Hepatocyte (in vitro differentiated cells): ENCODE results near the gene HIBCH. TPM values are rescaled to one million over a fixed set of nuclear protein-coding genes. Genes with fewer than 3 reads are reported as not detected.

Source experiments
- DNase-seq: peaks from one replicate; pipeline ENCODE4 v3.0.0-alpha.2; 2016; ENCODE audit warnings: low spot score
- H2AFZ ChIP-seq: fragments of 200-600 bp; sonication (generic); 2 replicates; pipeline ENCODE4 v1.6.0; 2016; ENCODE audit warnings: antibody characterized with exemption, mild to moderate bottlenecking
- H3K27ac ChIP-seq: fragments of 200-600 bp; sonication (generic); 2 replicates; pipeline ENCODE4 v1.5.1; 2016; ENCODE audit warnings: mild to moderate bottlenecking
- H3K27me3 ChIP-seq: fragments of 200-600 bp; sonication (generic); 2 replicates; pipeline ENCODE4 v1.6.1; 2016
- H3K36me3 ChIP-seq: fragments of 200-600 bp; sonication (generic); replicated peaks from 2 replicates; pipeline ENCODE4 v1.5.1; 2016; ENCODE audit warnings: low read depth; ENCODE audit not compliant: insufficient read depth
- H3K4me1 ChIP-seq: fragments of 200-600 bp; sonication (generic); 2 replicates; pipeline ENCODE4 v1.5.1; 2016; ENCODE audit warnings: mild to moderate bottlenecking, moderate library complexity; ENCODE audit not compliant: insufficient read depth
- H3K4me2 ChIP-seq: fragments of 200-600 bp; sonication (generic); 2 replicates; pipeline ENCODE4 v1.6.0; 2016
- H3K4me3 ChIP-seq: fragments of 200-600 bp; sonication (generic); 2 replicates; pipeline ENCODE4 v1.5.1; 2016; ENCODE audit warnings: mild to moderate bottlenecking
- H3K79me2 ChIP-seq: fragments of 200-600 bp; sonication (generic); 2 replicates; pipeline ENCODE4 v1.6.0; 2017; ENCODE audit warnings: mild to moderate bottlenecking
- H3K9me2 ChIP-seq: fragments of 200-600 bp; sonication (generic); replicated peaks from 2 replicates; pipeline ENCODE4 v1.6.0; 2017; ENCODE audit warnings: mild to moderate bottlenecking; ENCODE audit not compliant: insufficient read depth
- H3K9me3 ChIP-seq: fragments of 200-600 bp; sonication (generic); 2 replicates; pipeline ENCODE4 v1.5.1; 2016; ENCODE audit warnings: low read depth, mild to moderate bottlenecking
- H4K20me1 ChIP-seq: fragments of 200-600 bp; sonication (generic); 2 replicates; pipeline ENCODE4 v1.6.0; 2016; ENCODE audit warnings: mild to moderate bottlenecking; ENCODE audit not compliant: insufficient read depth, poor library complexity, severe bottlenecking
- CTCF ChIP-seq: fragments of 200-600 bp; sonication (generic); IDR thresholded peaks from 2 replicates; pipeline ENCODE4 v1.5.1; 2016; ENCODE audit warnings: antibody characterized with exemption, mild to moderate bottlenecking; ENCODE audit not compliant: poor library complexity
- EZH2 ChIP-seq: fragments of 200-600 bp; sonication (generic); IDR thresholded peaks from 2 replicates; pipeline ENCODE4 v1.6.1; 2016; ENCODE audit warnings: antibody characterized with exemption, mild to moderate bottlenecking, borderline replicate concordance
- EZH2phosphoT487 ChIP-seq: fragments of 200-600 bp; sonication (generic); IDR thresholded peaks from one replicate; pipeline ENCODE4 v1.6.1; 2018; ENCODE audit warnings: antibody characterized with exemption, mild to moderate bottlenecking, low read depth, moderate library complexity; ENCODE audit not compliant: unreplicated experiment, severe bottlenecking
- WGBS: methylation state at CpG from one replicate; pipeline ENCODE4 v1.1.6; 2016; ENCODE audit warnings: low lambda C conversion rate; ENCODE audit errors: missing lambda C conversion rate; 5-methylcytosine and 5-hydroxymethylcytosine counted together
- polyA plus RNA-seq: library from polyadenylated mRNA; unstranded; fragments of >200 nt; fragmentation: Nextera tagmentation; extraction: Ambion mirVana; gene quantifications from 2 replicates; pipeline ENCODE4 v1.2.1, GENCODE V29; 2016
- total RNA-seq: library from RNA; depleted of rRNA; stranded (reverse); fragments of >200 nt; gene quantifications from 2 replicates; pipeline ENCODE4 v1.2.3, GENCODE V29; 2014

The HIBCH gene
- total and polyA plus RNA-seq, 2 experiments from 2014 or later: 30.9 to 57.0 TPM

- no peaks in the 10 kb centered on the region for H3K4me1 ChIP-seq
- 97% methylated on average over 14 of the region's 19 CpGs for WGBS
- H2AFZ ChIP-seq: no peak overlapping the region
- H3K79me2 ChIP-seq: no peaks in the 10 kb centered on the region
- H3K27ac ChIP-seq: no peak overlapping the region
- no peaks in the 10 kb centered on the region for H3K9me2 ChIP-seq
- no peaks in the 10 kb centered on the region for H3K27me3 ChIP-seq
- no peak for DNase-seq
- no peaks in the 10 kb centered on the region for H4K20me1 ChIP-seq
- no peak for TF ChIP-seq EZH2phosphoT487
- TF ChIP-seq CTCF: no peak
- TF ChIP-seq EZH2: no peak
- H3K36me3 ChIP-seq: no peaks in the 10 kb centered on the region
- H3K4me3 ChIP-seq: no peak overlapping the region
- no peak overlapping the region for H3K4me2 ChIP-seq
- H3K9me3 ChIP-seq: no peaks in the 10 kb centered on the region
These were observed 46.0 kb upstream of the HIBCH start for GRCh38 chr2:190365499-190366204.

- TF ChIP-seq EZH2phosphoT487 (no peak), CTCF (no peak), EZH2 (no peak)
- 96% methylated on average over 1 of the region's 1 CpG for WGBS
- Histone ChIP-seq H3K4me2 (no peak overlapping the region), H2AFZ (no peak overlapping the region), H3K36me3 (no peaks in the 10 kb centered on the region), H3K4me1 (no peaks in the 10 kb centered on the region), H3K9me2 (no peaks in the 10 kb centered on the region), H4K20me1 (no peaks in the 10 kb centered on the region), H3K27ac (no peak overlapping the region), H3K79me2 (no peaks in the 10 kb centered on the region), H3K9me3 (no peaks in the 10 kb centered on the region), H3K4me3 (no peak overlapping the region), H3K27me3 (no peaks in the 10 kb centered on the region)
- DNase-seq: no peak
These were observed 43.3 kb upstream of the HIBCH start for GRCh38 chr2:190362894-190363293.

GRCh38 chr2:190361572-190361971, 41.9 kb upstream of the HIBCH start:
- no peaks in the 10 kb centered on the region for H3K9me3 ChIP-seq
- H2AFZ ChIP-seq: no peak overlapping the region
- no peak for DNase-seq
- H3K9me2 ChIP-seq: no peaks in the 10 kb centered on the region
- H3K27me3 ChIP-seq: no peaks in the 10 kb centered on the region
- H3K79me2 ChIP-seq: no peaks in the 10 kb centered on the region
- H3K4me3 ChIP-seq: no peak overlapping the region
- TF ChIP-seq EZH2phosphoT487: no peak
- TF ChIP-seq CTCF: no peak
- TF ChIP-seq EZH2: no peak
- WGBS: 97% methylated on average over 2 of the region's 2 CpGs
- no peaks in the 10 kb centered on the region for H4K20me1 ChIP-seq
- H3K27ac ChIP-seq: no peak overlapping the region
- no peaks in the 10 kb centered on the region for H3K4me1 ChIP-seq
- no peak overlapping the region for H3K4me2 ChIP-seq
- no peaks in the 10 kb centered on the region for H3K36me3 ChIP-seq
